NAMALWA (cell line): ENCODE measurements around the gene WDR35.

Experiments
- DNase-seq: peaks from one replicate; pipeline ENCODE4 v3.0.0-alpha.2; 2015; ENCODE audit warnings: low spot score

The WDR35 gene

GRCh38 chr2:19989667-19990415 is at the start of gene WDR35:
Gene WDR35, minus strand, starts transcription at chr2:19990105. Its CDS starts 90 bp downstream, at chr2:19990015.
- peak; percentile 92 for DNase-seq

- no peak for DNase-seq
Observed at GRCh38 chr2:20037660-20038059, 47.8 kb upstream of the WDR35 start.

- peak; percentile 38 for DNase-seq
Observed at GRCh38 chr2:20035955-20036666, 46.2 kb upstream of the WDR35 start.

- no peak for DNase-seq
Observed at GRCh38 chr2:20034821-20035220, 44.9 kb upstream of the WDR35 start.

GRCh38 chr2:20034218-20034617 is 44.3 kb upstream of the WDR35 start:
- DNase-seq, result no peak

- DNase-seq, result no peak
Observed at GRCh38 chr2:20033322-20033721, 43.4 kb upstream of the WDR35 start.

- no peak for DNase-seq
Observed at GRCh38 chr2:20030224-20030623, 40.3 kb upstream of the WDR35 start.

GRCh38 chr2:20027705-20028434 is 38.0 kb upstream of the WDR35 start:
- no peak for DNase-seq

GRCh38 chr2:20027260-20027677 is 37.4 kb upstream of the WDR35 start:
- DNase-seq, result no peak

- no peak for DNase-seq
Observed at GRCh38 chr2:20025065-20025786, 35.3 kb upstream of the WDR35 start.

GRCh38 chr2:20023688-20024087 is 33.8 kb upstream of the WDR35 start:
- no peak for DNase-seq

- DNase-seq, result no peak
Observed at GRCh38 chr2:20021405-20022009, 31.6 kb upstream of the WDR35 start.

- no peak for DNase-seq
Observed at GRCh38 chr2:20019747-20020146, 29.8 kb upstream of the WDR35 start.

- DNase-seq, result no peak
Observed at GRCh38 chr2:20018601-20019152, 28.8 kb upstream of the WDR35 start.

GRCh38 chr2:20016346-20016745 is 26.4 kb upstream of the WDR35 start:
- no peak for DNase-seq

- DNase-seq, result peak; percentile 70
Observed at GRCh38 chr2:20015482-20016083, 25.7 kb upstream of the WDR35 start.

GRCh38 chr2:20013126-20013849 is 23.4 kb upstream of the WDR35 start:
- DNase-seq, result no peak

GRCh38 chr2:20012282-20013125 is 22.6 kb upstream of the WDR35 start, which contains the start of gene MATN3:
Gene MATN3, minus strand, starts transcription at chr2:20012668. Its CDS starts 37 bp downstream, at chr2:20012631.
- DNase-seq, result no peak

- DNase-seq, result no peak
Observed at GRCh38 chr2:20012032-20012281, 22.1 kb upstream of the WDR35 start.
